GM19324 (cell line): Measurements from ENCODE around the gene THSD8.
"Not testable (repeated sequence)": the region's sequence is repeated elsewhere in the genome, so short reads cannot be mapped to it uniquely, and the experiment has no call there.

Experiments
- ATAC-seq: cut with Tn5 transposase; IDR thresholded peaks from one replicate; pipeline ENCODE4 v1.9.1; 2021; ENCODE audit warnings: mild to moderate bottlenecking, moderate library complexity; ENCODE audit not compliant: unreplicated experiment, low FRiP score

THSD8 gene

GRCh38 chr19:12817188-12817587 is 15.3 kb downstream of the THSD8 start:
- not testable (repeated sequence) for ATAC-seq

DNA sequence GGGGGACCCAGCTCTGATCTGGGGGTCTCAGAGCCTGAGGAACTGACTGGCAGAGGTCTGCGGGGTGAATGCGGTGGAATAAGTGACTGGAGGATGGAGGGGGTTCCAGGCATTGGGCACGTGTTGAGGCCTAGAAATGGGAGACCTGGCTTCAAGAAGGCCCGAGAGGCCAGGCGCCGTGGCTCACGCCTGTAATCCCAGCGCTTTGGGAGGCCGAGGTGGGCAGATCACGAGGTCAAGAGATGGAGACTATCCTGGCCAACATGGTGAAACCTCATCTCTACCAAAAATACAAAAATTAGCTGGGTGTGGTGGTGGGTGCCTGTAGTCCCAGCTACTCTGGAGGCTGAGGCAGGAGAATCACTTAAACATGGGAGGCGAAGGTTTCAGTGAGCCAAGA is 15.9 kb downstream of the THSD8 start:
- not testable (repeated sequence) for ATAC-seq

DNA sequence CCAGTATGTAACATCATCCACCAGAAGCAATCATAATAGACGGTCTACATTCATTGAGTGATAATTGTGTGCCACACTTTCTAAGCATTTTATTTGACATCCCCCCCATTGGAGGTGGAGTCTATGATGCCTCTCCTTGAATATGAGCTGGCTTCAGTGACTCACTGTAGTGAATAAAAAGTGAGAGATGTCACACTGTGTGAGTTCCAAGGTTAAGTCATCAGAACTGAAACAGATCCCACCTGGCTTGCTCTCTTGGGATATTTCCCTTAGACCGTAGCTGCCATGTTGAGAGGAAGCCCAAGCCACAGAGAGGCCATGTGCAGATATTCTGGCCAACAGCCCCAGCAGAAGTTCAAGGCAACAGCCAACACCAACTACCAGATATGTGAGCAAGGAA is 19.9 kb downstream of the THSD8 start:
- ATAC-seq, result no peak

GRCh38 chr19:12825254-12826131 is 23.6 kb downstream of the THSD8 start:
- ATAC-seq, result no peak

DNA sequence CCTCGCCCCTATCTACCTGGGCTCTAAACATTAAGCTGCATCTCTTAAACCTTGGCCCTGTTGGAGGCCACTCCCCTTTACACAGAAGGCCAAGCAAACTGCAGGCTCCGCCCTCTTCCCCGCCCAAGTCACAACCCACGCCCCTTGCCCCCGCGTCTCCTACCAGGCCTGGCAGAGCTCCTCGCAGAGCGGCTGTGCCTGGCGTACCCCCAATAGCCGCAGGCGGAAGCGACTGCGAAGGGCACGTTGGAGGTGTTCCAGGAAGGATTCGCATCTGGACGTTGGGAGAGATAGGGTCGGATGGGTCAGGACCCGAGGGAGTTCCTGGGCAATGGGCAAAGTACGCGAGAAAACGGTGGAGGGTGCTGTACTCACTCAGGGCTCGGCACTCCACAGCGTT is 26.6 kb downstream of the THSD8 start:
- ATAC-seq, result no peak

- no peak for ATAC-seq
These were observed 31.5 kb downstream of the THSD8 start for GRCh38 chr19:12833418-12833737.

- no peak for ATAC-seq
These were observed 32.1 kb downstream of the THSD8 start for GRCh38 chr19:12833738-12834565.

GRCh38 chr19:12834566-12834943 is 32.7 kb downstream of the THSD8 start, which contains the start of gene RTBDN:
Gene RTBDN (minus strand): TSS chr19:12834579. CDS start chr19:12829979, 4,600 bp downstream.
- no peak for ATAC-seq

DNA sequence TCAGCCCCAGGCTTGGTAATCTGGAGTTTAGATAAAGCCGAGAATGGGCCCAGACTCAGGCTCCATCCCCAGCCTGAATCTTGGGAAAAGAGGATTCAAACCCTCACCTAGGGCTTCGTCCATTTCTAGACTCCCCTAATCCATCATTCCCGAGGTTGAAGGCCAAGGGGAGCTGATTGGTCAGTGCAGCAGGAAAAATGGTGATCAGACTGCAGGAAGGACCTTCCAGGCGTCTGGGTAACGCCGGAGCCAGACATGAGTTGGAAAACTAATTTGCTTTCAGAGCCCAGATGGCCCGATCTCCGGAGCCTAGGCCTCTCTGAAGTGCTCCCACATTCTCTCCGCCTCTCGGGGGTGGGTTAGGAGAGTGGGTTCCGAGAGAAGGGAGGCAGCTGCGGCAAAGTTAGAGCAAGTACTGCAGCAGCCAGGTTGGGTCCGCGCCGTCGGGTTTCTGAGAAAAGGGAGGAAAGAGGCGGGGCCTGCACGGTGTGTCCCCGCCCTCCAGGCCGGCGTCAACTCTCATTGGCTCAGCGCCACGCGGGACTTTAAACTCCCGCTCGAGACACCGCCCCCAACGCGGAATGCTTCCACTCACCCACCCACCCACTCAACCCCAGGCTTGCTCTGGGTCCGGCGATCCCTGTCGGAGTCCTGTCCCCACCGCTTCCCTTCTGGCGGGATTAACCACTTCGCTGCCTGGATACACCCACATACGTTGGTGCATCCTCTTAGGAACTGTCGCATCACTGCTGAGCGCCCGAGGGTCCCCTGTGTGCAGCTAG is 33.3 kb downstream of the THSD8 start:
- ATAC-seq, result no peak

DNA sequence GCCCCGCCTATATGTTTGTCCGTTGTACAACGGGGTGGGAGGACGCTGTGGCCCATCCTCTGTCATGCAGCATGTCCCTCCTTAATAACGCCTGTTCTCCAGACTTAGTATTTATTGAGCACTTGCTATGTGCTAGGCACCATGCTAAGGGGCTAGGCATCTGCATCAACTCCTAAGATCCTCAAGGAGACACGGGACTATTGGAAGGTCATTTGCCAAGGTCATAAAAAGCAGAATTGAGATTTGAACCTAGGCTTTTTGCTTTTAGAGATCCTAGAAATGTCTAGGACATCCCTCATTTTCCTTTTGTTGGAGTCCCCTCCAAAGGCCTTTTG is 34.6 kb downstream of the THSD8 start:
- ATAC-seq, result no peak

- ATAC-seq, result no peak
These were observed 35.4 kb downstream of the THSD8 start for GRCh38 chr19:12837225-12837624.

DNA sequence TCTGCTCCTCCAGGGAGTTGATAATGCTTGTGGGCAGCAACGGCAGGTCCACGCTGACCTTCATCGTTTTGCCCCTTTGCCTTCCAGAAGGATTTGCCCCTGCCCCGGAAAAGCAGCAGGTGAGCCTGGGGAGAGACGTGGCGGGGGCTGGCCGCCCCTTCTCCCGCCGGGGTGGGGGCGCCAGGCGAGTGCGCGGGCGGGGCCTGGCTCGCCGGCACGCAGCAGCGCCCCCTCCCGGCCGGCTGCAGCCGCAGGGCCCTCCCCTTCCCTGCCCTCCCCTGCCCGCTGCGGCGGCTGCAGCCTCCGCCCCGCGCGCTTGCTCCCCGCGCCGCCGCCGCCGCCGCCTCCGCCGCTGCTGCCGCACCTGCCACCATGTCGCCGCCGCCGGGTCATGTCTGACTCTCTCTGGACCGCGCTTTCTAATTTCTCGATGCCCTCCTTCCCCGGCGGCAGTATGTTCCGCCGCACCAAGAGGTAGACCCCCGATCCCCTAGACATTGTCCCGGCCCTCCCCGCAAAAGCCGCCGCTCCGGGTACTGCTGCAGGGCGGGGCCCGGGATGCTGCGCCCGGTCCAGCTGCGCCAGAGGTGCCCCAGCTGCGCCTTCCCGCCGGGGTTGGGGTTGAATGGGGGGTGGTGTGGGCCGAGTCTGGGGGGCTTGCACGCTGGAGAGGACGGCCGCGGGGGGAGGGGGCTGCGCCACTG is 36.5 kb downstream of the THSD8 start, which contains the start of gene MAST1:
MAST1 (plus strand) TSS at position 334 of the 704 bp plus-strand sequence; CDS start at position 392, 58 bp downstream.
- ATAC-seq, result no peak

DNA sequence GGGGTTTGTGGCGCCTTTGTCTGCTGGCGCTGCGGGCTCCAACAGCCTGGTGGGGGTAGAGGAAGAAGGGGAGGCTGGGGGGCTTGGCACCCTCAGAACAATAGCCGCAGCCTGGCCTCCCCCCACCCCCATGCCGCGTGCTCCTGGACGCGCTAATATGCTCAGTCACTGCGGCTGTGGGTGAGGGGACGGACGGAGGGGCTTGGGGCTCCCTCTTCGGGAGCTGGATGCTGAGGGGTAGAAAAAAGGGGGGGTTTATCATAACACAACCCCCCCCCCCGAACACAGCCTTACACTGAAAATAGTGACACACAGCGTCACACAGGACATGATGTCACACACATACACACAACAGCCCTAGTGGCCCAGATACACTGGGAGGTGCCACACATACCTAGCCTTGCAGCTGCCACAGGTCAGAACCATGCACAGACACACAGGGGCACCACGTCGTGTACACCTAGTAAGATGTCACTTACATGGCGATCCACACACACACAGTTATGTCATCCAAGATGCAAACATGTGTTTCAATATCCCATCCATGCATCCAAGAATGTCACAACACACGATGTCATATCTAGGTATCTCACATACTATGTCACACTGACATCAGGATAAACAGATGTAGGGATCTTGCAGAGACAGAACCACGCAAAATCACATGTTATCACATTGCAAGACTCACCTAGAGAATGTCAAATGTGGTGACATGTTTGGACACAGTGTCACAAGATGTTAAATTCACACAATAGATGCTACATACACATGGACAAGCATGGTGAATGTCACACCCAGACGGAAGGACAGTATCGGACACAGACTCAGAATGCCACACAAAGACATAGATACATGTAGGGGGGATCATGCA is 37.3 kb downstream of the THSD8 start:
- ATAC-seq, result no peak

DNA sequence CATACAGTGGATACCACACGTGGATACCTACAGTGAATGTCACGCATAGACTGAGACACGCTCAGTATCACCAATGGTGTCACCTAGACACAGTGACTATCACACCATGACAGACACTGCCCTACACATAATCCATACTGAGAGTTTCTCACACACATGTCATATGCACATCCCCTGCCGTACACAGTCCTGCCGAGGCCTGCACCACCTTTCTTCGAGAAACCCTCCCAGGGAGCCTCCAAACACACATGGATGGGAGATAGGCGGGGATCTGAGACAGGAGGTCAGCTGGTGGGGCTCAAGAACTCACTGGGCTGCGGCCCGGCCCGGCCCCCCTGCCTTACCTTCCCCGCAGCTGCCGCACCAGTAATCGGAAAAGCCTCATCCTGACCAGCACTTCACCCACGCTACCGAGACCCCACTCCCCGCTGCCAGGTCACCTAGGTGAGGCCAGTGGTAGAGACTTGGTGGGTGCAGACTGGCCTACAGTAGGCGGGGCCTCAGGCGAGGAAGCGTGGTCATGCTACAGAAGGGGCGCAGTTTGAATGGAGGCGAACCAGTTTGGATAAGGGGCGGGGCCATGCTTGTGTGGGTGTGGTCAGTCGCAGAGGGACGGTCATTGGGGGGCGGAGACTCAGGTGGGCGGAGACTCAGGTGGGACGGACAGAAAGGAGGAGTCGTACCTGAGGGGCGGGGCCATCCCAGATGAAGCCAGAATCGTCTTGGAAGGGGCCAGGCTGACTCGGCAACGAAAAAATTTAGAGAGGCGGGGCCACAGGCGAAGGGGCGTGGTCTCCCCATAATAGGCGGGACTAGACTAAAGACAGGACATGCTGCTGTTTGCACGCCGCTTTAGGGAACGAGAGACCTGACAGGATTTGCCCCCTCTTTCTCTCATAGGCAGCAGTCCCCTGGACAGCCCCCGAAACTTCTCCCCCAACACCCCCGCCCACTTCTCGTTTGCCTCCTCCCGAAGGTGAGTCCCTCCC is 38.5 kb downstream of the THSD8 start:
- ATAC-seq, result no peak

- ATAC-seq, result no peak
These were observed 39.2 kb downstream of the THSD8 start for GRCh38 chr19:12841094-12841493.

GRCh38 chr19:12842511-12842910 is 40.6 kb downstream of the THSD8 start:
- ATAC-seq, result no peak

GRCh38 chr19:12843328-12843727 is 41.5 kb downstream of the THSD8 start:
- no peak for ATAC-seq
